Keratinocyte (primary cell): ENCODE data around the gene TRPC4. TPM values are rescaled to one million over a fixed set of nuclear protein-coding genes. Genes with fewer than 3 reads are reported as not detected.

ENCODE experiments used
- DNase-seq: peaks from one replicate; pipeline ENCODE4 v3.0.0-alpha.2; 2011; ENCODE audit warnings: low read depth, missing footprints, low spot score
- FAIRE-seq: peaks from 2 replicates; lab custom pipeline; 2011; peaks lifted over from hg19 to GRCh38; lab: Jason Lieb, UNC
- H2AFZ ChIP-seq: 2 replicates; pipeline ENCODE4 v1.6.0; 2012; ENCODE audit warnings: low read length, control low read depth, inconsistent platforms; ENCODE audit not compliant: control insufficient read depth
- H3K27ac ChIP-seq: 2 replicates; pipeline ENCODE4 v1.5.1; 2011; ENCODE audit warnings: low read length; ENCODE audit not compliant: control insufficient read depth, insufficient read depth
- H3K27me3 ChIP-seq: 3 replicates; pipeline ENCODE4 v1.6.0; 2011; ENCODE audit warnings: low read length; ENCODE audit not compliant: control insufficient read depth, insufficient read depth; ENCODE audit errors: extremely low read depth
- H3K36me3 ChIP-seq, 2 experiments: 2 replicates in 1 of 2; 3 replicates in 1 of 2; pipeline ENCODE4 v1.5.1; 2011; ENCODE audit warnings: low read length in 2 of 2, mild to moderate bottlenecking in 1 of 2; ENCODE audit not compliant: control insufficient read depth in 2 of 2, insufficient read depth in 2 of 2; ENCODE audit errors: extremely low read depth in 1 of 2
- H3K4me1 ChIP-seq: 3 replicates; pipeline ENCODE4 v1.5.1; 2011; ENCODE audit warnings: low read length; ENCODE audit not compliant: control insufficient read depth, insufficient read depth; ENCODE audit errors: extremely low read depth
- H3K4me2 ChIP-seq: 3 replicates; pipeline ENCODE4 v1.6.0; 2011; ENCODE audit warnings: low read depth, low read length; ENCODE audit not compliant: control insufficient read depth, insufficient read depth; ENCODE audit errors: extremely low read depth
- H3K4me3 ChIP-seq, 3 experiments: fragments of 200-600 bp in 1 of 3; sonication (generic) in 1 of 3; 2 replicates in 2 of 3; 3 replicates in 1 of 3; pipeline ENCODE4 v1.5.1; 2011 to 2016; ENCODE audit warnings: low read length in 3 of 3, mild to moderate bottlenecking in 3 of 3, control low read depth in 2 of 3, inconsistent platforms in 1 of 3, low read depth in 1 of 3, mixed read lengths in 1 of 3, mixed run types in 1 of 3, moderate library complexity in 1 of 3; ENCODE audit not compliant: control insufficient read depth in 2 of 3, insufficient read depth in 2 of 3; ENCODE audit errors: extremely low read depth in 1 of 3
- H3K79me2 ChIP-seq: 2 replicates; pipeline ENCODE4 v1.6.0; 2012; ENCODE audit warnings: low read length; ENCODE audit not compliant: control insufficient read depth, insufficient read depth
- H3K9ac ChIP-seq: 3 replicates; pipeline ENCODE4 v1.6.0; 2011; ENCODE audit warnings: low read length; ENCODE audit not compliant: control insufficient read depth, insufficient read depth; ENCODE audit errors: extremely low read depth
- H3K9me1 ChIP-seq: 3 replicates; pipeline ENCODE4 v1.6.0; 2011; ENCODE audit warnings: low read length; ENCODE audit not compliant: control insufficient read depth, insufficient read depth; ENCODE audit errors: extremely low read depth
- H3K9me3 ChIP-seq: 2 replicates; pipeline ENCODE4 v1.5.1; 2012; ENCODE audit warnings: low read depth, low read length; ENCODE audit not compliant: control insufficient read depth
- H4K20me1 ChIP-seq: 3 replicates; pipeline ENCODE4 v1.6.0; 2011; ENCODE audit warnings: low read length; ENCODE audit not compliant: control insufficient read depth, insufficient read depth; ENCODE audit errors: extremely low read depth
- CTCF ChIP-seq, 3 experiments: IDR thresholded peaks in 1 of 3; conservative IDR thresholded peaks in 1 of 3; optimal IDR thresholded peaks in 1 of 3; 2 replicates in 2 of 3; 3 replicates in 1 of 3; pipeline versions ENCODE3 to v1.5.1; 2011; ENCODE audit warnings: low read length in 3 of 3, mild to moderate bottlenecking in 3 of 3, moderate library complexity in 2 of 3, control low read depth in 1 of 3, inconsistent platforms in 1 of 3; ENCODE audit not compliant: insufficient read depth in 2 of 3; ENCODE audit errors: extremely low read depth in 1 of 3
- EZH2 ChIP-seq: IDR thresholded peaks from one replicate; pipeline ENCODE4 v1.6.1; 2012; ENCODE audit warnings: inconsistent platforms, mild to moderate bottlenecking, low read length, moderate library complexity
- dilution Hi-C: fragments of 300-500 bp; cut with MboI; formaldehyde crosslinking; loops from one replicate; pipeline ENCODE4 v1.7.0; 2020; ENCODE audit warnings: low sequenced_read_pairs; ENCODE audit not compliant: extremely low pct_ligation_motif_present
- polyA plus RNA-seq, 5 experiments: library from polyadenylated mRNA; depleted of rRNA in 3 of 5; stranded (reverse) in 3 of 5; stranded (forward) in 1 of 5; unstranded in 1 of 5; fragments of >200 nt; gene quantifications; 1 replicate in 1 of 5; 2 replicates in 3 of 5; 3 replicates in 1 of 5; pipeline versions ENCODE4 v1.2.1 to v1.2.3, GENCODE V29; 2011 to 2012; ENCODE audit warnings: missing spikeins in 2 of 5, low read depth in 1 of 5, low replicate concordance in 1 of 5

Gene TRPC4
- polyA plus RNA-seq, 1 donor (not counting 4 experiments of a cell fraction or from before 2014, with no cell fraction given) = not detected

- Histone ChIP-seq H3K79me2 (no peaks in the 10 kb centered on the region), H3K27ac (no peak overlapping the region), H3K4me1 (no peaks in the 10 kb centered on the region), H3K36me3 (no peaks in the 10 kb centered on the region), H3K4me2 (no peak overlapping the region), H3K9me3 (no peaks in the 10 kb centered on the region), H3K9ac (no peak overlapping the region), H4K20me1 (no peaks in the 10 kb centered on the region), H2AFZ (no peak overlapping the region), H3K27me3 (no peaks in the 10 kb centered on the region), H3K4me3 (no peak overlapping the region), H3K9me1 (no peaks in the 10 kb centered on the region)
- DNase-seq (no peak), FAIRE-seq (peak; percentile 36)
- TF ChIP-seq CTCF (optimal IDR thresholded peaks at IDR 0.05 in 1 of 3, IDR thresholded peaks at IDR 0.05 in 1 of 3, conservative IDR thresholded peaks at IDR 0.05 in 1 of 3; ENCODE audit: extremely low read depth in 1 of 3, insufficient read depth in 2 of 3, low read length in 3 of 3) (no peak), EZH2 (no peak)
- dilution Hi-C loops = no loop called here
Observed at GRCh38 chr13:37680137-37680536, 189.4 kb downstream of the TRPC4 start.

- H3K4me2 ChIP-seq = no peak overlapping the region
- H2AFZ ChIP-seq = no peak overlapping the region
- TF ChIP-seq CTCF (optimal IDR thresholded peaks at IDR 0.05 in 1 of 3, IDR thresholded peaks at IDR 0.05 in 1 of 3, conservative IDR thresholded peaks at IDR 0.05 in 1 of 3; ENCODE audit: extremely low read depth in 1 of 3, insufficient read depth in 2 of 3, low read length in 3 of 3) (peak in 1 of 3 experiments; percentile 28), EZH2 (no peak)
- no peaks in the 10 kb centered on the region for H3K36me3 ChIP-seq
- FAIRE-seq = no peak
- H3K9me1 ChIP-seq = no peaks in the 10 kb centered on the region
- dilution Hi-C loops = no loop called here
- H3K27me3 ChIP-seq = no peaks in the 10 kb centered on the region
- H3K9me3 ChIP-seq = no peaks in the 10 kb centered on the region
- DNase-seq = no peak
- no peak overlapping the region for H3K27ac ChIP-seq
- no peaks in the 10 kb centered on the region for H3K79me2 ChIP-seq
- H4K20me1 ChIP-seq = no peaks in the 10 kb centered on the region
- H3K4me1 ChIP-seq = no peaks in the 10 kb centered on the region
- H3K9ac ChIP-seq = no peak overlapping the region
- no peak overlapping the region for H3K4me3 ChIP-seq
Observed at GRCh38 chr13:37679043-37679442, 190.5 kb downstream of the TRPC4 start.
